NCI-H146 (cell line): ENCODE results near the gene TMEM239.

Experiments used
- DNase-seq: peaks from one replicate; lab custom pipeline; 2025; lab: John Stamatoyannopoulos, UW

The TMEM239 gene

DNA sequence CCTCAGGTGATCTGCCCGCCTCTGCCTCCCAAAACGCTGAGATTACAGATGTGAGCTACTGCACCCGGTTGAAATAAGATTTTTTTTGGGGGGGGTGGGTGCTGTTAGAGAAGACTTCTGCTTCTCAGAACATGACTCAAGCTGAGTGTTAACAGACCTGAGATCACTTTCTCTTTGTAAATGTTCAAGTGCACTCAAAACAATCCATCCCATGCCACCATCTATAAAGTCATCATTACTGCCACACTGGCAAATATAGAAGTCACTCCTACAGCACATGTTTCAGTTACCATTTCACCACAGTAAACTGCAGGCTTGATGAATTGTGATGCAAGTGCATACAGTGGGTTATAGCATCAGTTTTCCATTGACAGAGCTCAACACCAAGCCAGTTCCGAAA lies 33.4 kb downstream of the TMEM239 start:
- DNase-seq = no peak

DNA sequence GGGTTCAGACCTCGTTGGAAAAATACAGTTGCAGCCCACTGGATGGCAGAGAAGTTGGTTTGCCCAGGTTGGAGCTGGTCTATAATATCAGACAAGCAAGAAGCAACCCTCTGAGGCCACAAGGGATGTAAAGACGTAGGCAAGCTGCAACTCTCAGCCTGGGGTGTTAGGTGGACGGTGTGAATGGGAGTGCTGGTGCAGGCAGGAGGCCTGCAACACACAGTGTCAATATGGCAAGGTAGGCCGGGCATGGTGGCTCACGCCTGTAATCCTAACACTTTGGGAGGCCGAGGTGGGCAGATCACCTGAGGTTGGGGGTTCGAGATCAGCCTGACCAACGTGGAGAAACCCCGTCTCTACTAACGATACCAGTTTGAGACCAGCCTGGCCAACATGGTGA lies 34.9 kb downstream of the TMEM239 start:
- DNase-seq = no peak

DNA sequence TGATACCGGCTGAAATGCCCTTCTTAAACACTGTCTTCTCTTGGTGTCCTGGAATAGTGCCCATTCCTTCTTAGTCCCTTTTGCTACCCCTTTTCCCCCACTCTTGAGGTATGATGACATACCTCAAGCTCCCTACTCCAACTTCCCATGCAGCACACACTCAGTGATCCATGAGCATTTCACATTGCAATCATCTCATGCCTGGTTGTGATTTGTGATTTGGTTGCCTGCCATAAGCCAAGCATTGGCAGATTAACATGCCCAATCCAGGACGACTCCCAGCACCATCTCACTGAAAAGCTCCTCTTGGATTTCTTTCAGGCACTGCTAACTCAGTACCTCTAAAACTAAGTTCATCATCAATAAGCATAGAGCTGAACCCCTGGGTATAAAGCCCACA lies 42.4 kb downstream of the TMEM239 start:
- no peak for DNase-seq

DNA sequence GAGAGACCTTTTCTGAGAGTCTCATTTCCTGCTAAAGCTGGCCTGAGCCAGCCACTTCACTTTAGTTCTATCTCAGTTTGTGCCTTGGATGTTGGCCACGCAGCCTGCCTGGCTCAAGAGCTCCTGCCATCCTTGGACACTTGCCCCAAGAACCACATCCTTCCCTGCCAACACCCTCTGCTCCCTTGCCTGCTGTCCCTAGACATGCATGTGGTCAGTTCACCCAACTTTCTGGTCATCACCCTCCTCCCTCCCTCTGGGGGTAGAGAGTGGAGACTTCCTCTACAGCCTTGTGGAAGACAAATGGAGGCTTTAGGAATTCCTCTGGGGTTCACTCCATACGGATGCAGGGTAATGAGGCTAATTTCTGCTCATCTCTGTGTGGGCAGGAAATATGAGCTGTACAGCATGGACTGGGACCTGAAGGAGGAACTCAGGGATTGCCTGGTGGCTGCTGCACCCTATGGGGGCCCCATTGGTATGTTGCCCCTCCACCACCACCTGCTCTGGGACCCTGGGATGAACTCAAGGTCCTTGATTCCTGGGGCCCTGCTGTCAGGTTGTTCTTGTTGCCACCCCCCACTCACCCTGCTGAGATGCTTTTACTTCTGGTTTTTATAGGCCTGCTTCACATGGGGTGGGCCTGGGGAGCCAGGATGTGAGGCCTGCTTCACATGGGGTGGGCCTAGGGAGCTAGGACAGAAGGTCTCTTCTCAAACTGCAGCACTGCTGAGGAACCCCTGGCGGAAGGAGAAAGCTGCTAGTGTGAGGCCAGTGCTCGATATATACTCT lies 43.4 kb downstream of the TMEM239 start:
- no peak for DNase-seq

DNA sequence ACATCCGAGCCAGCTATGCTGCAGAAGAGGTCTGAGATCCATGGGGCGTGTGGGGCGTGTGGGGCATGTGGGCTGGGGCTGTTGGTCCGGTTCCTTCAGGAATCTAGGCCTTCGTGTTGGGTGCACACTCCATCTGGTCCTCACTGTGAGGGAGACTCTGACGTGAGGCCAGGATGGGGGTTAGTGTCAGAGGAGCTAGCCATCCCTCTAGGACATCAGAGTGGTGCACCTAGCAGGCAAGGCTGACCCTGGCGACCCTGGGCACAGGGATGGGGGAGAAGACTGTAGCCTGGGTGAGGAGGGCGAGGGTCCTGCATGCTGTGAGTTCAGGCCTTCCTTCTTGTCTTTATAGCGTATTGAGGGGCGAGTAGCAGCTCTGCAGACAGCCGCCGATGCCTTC lies 48.5 kb downstream of the TMEM239 start:
- no peak for DNase-seq

DNA sequence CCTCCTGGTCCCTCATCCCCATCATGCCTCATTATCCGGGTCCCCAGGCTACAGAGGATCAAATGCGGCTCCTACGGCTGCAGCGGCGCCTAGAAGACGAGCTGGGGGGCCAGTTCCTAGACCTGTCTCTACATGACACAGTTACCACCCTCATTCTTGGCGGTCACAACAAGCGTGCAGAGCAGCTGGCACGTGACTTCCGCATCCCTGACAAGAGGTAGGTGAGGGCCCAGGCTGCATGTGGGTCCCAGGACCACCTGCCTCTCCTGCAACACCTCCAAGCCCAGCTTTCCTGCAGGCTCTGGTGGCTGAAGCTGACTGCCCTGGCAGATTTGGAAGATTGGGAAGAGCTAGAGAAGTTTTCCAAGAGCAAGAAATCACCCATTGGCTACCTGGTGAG lies 48.9 kb downstream of the TMEM239 start:
- no peak for DNase-seq

DNA sequence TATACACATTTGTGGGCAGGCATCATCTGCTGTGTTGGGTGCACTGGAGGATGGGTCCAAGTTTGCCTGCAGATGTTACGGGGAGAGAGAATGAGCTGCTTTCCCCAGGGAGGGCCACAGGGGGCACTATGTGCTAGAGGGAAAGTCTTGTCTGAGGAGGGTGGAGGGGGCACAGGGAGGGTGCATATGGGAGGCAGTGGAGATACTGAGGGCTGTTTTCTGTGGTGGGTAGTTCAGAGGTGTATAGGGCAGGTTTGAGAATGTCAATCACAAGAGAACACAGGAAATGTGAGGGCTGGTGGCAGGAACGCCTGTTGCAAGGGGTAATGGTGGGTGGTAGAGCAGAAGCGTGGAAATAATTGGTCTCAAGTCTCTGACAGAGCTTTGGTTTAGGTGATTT lies 49.5 kb downstream of the TMEM239 start:
- DNase-seq = no peak

DNA sequence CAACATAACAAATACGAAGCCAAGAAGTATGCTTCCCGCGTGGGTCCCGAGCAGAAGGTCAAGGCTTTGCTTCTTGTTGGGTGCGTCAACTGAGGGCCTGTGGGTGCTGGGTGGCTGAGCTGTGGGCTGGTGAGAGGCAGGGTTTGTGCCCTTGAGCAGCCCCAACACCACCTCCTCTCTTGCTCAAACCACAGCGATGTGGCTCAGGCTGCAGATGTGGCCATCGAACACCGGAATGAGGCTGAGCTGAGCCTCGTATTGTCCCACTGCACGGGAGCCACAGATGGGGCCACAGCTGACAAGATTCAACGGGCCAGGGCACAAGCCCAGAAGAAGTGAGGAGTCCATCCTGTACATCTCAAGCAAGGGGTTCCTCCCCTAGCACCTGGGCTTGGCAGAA lies 50.1 kb downstream of the TMEM239 start:
- no peak for DNase-seq

DNA sequence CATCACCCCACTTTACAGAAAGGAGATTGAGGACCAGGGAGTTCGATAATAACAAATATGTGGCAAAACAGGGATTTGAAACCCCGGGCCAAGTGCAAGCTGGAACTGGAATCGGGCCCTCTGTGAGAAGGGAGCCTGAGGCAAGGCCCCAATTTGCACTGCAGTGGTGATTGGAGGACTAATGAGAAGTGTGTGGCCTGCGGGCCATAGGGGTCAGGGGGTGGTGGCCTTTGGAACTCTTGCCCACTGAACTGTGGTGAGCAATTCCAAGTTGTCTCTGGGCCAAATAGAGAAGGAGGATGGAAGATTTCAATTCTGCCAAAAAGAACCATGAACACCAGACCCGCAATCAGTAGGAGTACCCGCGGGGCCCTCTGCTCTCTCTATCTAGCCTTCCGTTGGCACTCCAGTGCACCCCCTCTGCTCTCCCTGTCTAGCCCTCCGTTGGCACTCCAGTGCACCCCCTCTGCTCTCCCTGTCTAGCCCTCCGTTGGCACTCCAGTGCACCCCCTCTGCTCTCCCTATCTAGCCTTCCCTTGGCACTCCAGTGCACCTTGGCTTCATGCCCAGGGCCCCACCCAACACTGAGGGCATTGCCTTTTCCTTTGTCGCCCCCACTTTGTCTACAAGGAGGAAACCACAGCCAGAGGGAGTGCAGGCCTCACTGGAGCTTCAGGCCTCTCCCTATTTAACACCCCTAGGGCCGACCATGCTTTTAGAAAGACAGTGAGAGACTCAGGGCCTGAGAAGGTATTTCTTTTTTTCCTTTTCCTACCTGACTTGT lies 51.1 kb downstream of the TMEM239 start:
- no peak for DNase-seq
